ENCODE data around the gene GAB1. TPM values are rescaled to one million over a fixed set of nuclear protein-coding genes. Genes with fewer than 3 reads are reported as not detected.

GAB1 gene
- total RNA-seq, 1 experiment from 2014 or later = 46.9 TPM

- ChIA-PET CTCF (no interaction called here), POLR2A (no interaction called here)
- H3K4me1 Mint-ChIP-seq (ENCODE audit: low read depth, unreplicated experiment) = peaks cover 22% of the 10 kb centered on the region
- no peaks in the 10 kb centered on the region for H3K9me3 ChIP-seq
- BruUV-seq (replicated peaks) = no TSS peak
- no peaks in the 10 kb centered on the region for H3K36me3 ChIP-seq (ENCODE audit: control insufficient read depth, insufficient read depth, low read length)
- H3K4me3 Mint-ChIP-seq (ENCODE audit: unreplicated experiment) = no peak overlapping the region
- DNase-seq = no peak
- intact Hi-C loops (cut with micrococcal nuclease; ENCODE audit: unreplicated experiment) = no loop called here
- H3K9me3 Mint-ChIP-seq (ENCODE audit: unreplicated experiment) = no peaks in the 10 kb centered on the region
- H3K27me3 ChIP-seq (replicated peaks; ENCODE audit: control insufficient read depth, insufficient read depth, low read length) = no peaks in the 10 kb centered on the region
- TF ChIP-seq, protein P1, sequence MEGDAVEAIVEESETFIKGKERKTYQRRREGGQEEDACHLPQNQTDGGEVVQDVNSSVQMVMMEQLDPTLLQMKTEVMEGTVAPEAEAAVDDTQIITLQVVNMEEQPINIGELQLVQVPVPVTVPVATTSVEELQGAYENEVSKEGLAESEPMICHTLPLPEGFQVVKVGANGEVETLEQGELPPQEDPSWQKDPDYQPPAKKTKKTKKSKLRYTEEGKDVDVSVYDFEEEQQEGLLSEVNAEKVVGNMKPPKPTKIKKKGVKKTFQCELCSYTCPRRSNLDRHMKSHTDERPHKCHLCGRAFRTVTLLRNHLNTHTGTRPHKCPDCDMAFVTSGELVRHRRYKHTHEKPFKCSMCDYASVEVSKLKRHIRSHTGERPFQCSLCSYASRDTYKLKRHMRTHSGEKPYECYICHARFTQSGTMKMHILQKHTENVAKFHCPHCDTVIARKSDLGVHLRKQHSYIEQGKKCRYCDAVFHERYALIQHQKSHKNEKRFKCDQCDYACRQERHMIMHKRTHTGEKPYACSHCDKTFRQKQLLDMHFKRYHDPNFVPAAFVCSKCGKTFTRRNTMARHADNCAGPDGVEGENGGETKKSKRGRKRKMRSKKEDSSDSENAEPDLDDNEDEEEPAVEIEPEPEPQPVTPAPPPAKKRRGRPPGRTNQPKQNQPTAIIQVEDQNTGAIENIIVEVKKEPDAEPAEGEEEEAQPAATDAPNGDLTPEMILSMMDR (IDR thresholded peaks at IDR 0.05; ENCODE audit: insufficient read depth in 1 of 2, low read depth in 1 of 2, low read length in 1 of 2, severe bottlenecking in 1 of 2, unreplicated experiment in 1 of 2) = no peak
- H3K36me3 Mint-ChIP-seq (ENCODE audit: insufficient read depth, unreplicated experiment) = peaks cover 4% of the 10 kb centered on the region
- H3K27me3 Mint-ChIP-seq (ENCODE audit: insufficient read depth, unreplicated experiment) = no peaks in the 10 kb centered on the region
- H3K27ac Mint-ChIP-seq (ENCODE audit: unreplicated experiment) = no peak overlapping the region
- no peak overlapping the region for H3K4me3 ChIP-seq (ENCODE audit: low read depth, low read length)
- H3K4me1 ChIP-seq = no peaks in the 10 kb centered on the region
These were observed 68.5 kb downstream of the GAB1 start for GRCh38 chr4:143405075-143405730.

DNA sequence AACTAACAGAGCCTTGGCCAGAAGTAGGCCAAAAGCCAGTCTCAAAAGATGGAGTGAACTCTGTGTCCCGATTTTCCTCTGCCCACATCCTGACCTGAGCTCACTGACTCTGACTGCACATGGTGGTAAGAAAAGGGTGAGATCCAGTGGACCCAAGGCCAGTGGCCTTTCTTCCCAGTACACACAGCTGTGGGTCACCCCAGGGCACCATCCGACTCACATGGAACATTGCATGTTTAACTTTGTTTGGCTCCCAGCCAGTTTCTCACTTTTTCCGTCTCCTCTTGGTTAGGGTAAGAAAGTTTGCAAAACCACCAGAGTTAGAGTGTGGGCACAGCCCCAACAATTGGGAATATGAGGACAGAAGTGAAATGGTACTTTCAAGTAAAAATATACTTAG is 69.8 kb downstream of the GAB1 start:
- Histone ChIP-seq H3K9me3 (no peaks in the 10 kb centered on the region), H3K4me3 (ENCODE audit: low read depth, low read length) (no peak overlapping the region), H3K4me1 (0 out of 2 replicates have a peak, but pooled peaks cover 3% of the 10 kb centered on the region), H3K27me3 (replicated peaks; ENCODE audit: control insufficient read depth, insufficient read depth, low read length) (no peaks in the 10 kb centered on the region), H3K36me3 (ENCODE audit: control insufficient read depth, insufficient read depth, low read length) (no peaks in the 10 kb centered on the region)
- Mint-ChIP-seq H3K36me3 (ENCODE audit: insufficient read depth, unreplicated experiment) (peaks cover 4% of the 10 kb centered on the region), H3K27ac (ENCODE audit: unreplicated experiment) (no peak overlapping the region), H3K9me3 (ENCODE audit: unreplicated experiment) (no peaks in the 10 kb centered on the region), H3K4me3 (ENCODE audit: unreplicated experiment) (no peak overlapping the region), H3K4me1 (ENCODE audit: low read depth, unreplicated experiment) (peaks cover 22% of the 10 kb centered on the region), H3K27me3 (ENCODE audit: insufficient read depth, unreplicated experiment) (no peaks in the 10 kb centered on the region)
- TF ChIP-seq, protein P1 (IDR thresholded peaks at IDR 0.05; ENCODE audit: insufficient read depth in 1 of 2, low read depth in 1 of 2, low read length in 1 of 2, severe bottlenecking in 1 of 2, unreplicated experiment in 1 of 2) = no peak
- POLR2A ChIA-PET = no interaction called here
- no peak for DNase-seq
- BruUV-seq (replicated peaks) = no TSS peak
- CTCF ChIA-PET = no interaction called here
- intact Hi-C loops (cut with micrococcal nuclease; ENCODE audit: unreplicated experiment) = no loop called here

DNA sequence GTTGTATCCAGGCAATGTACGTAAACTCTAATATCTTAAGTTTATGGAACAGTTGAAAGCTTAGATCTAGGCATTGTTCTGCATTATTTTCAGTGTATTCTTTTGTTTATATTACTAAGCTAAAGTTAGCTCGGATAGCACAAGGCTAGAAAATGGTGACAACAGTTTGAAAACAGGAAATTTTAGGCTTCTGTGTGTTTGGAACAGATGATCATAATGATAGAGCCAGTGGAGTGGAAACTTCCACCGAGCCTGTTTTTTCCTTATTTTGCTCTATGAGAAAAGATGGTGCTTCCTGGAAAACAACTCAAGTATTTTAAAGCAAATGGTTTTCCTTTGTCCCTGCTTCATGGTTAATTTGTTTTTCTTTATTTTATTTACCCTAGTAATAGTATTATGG is 70.8 kb downstream of the GAB1 start:
- H3K4me1 ChIP-seq = 0 out of 2 replicates have a peak, but pooled peaks cover 3% of the 10 kb centered on the region
- TF ChIP-seq, protein P1 (IDR thresholded peaks at IDR 0.05; ENCODE audit: insufficient read depth in 1 of 2, low read depth in 1 of 2, low read length in 1 of 2, severe bottlenecking in 1 of 2, unreplicated experiment in 1 of 2) = no peak
- ChIA-PET POLR2A (interaction anchor here (0.6 kb wide), 1 partner anchor 200 kb away, joined by 4 read pairs; no protein-coding TSS in a partner anchor), CTCF (no interaction called here)
- H3K9me3 ChIP-seq = no peaks in the 10 kb centered on the region
- Mint-ChIP-seq H3K36me3 (ENCODE audit: insufficient read depth, unreplicated experiment) (peaks cover 4% of the 10 kb centered on the region), H3K4me1 (ENCODE audit: low read depth, unreplicated experiment) (peaks cover 24% of the 10 kb centered on the region), H3K9me3 (ENCODE audit: unreplicated experiment) (no peaks in the 10 kb centered on the region), H3K4me3 (ENCODE audit: unreplicated experiment) (no peak overlapping the region), H3K27me3 (ENCODE audit: insufficient read depth, unreplicated experiment) (no peaks in the 10 kb centered on the region), H3K27ac (ENCODE audit: unreplicated experiment) (no peak overlapping the region)
- no peak overlapping the region for H3K4me3 ChIP-seq (ENCODE audit: low read depth, low read length)
- no TSS peak for BruUV-seq (replicated peaks)
- no peaks in the 10 kb centered on the region for H3K36me3 ChIP-seq (ENCODE audit: control insufficient read depth, insufficient read depth, low read length)
- no peak for DNase-seq
- intact Hi-C loops (cut with micrococcal nuclease; ENCODE audit: unreplicated experiment) = no loop called here
- no peaks in the 10 kb centered on the region for H3K27me3 ChIP-seq (replicated peaks; ENCODE audit: control insufficient read depth, insufficient read depth, low read length)
